ENCODE measurements around the gene SIGLEC9.
A peak's percentile ranks its signal among the peaks of the same experiment; 100 is the strongest.

SIGLEC9 gene

DNA sequence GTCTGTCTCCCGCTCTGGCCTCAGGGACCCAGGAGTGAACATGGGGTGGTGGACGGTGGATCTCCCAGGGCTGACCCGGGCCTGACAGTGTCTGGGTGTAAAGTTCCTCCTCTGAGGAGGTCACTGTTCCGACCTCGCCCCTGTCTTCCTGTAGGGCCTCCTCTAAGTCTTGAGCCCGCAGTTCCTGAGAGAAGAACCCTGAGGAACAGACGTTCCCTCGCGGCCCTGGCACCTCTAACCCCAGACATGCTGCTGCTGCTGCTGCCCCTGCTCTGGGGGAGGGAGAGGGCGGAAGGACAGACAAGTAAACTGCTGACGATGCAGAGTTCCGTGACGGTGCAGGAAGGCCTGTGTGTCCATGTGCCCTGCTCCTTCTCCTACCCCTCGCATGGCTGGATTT is at the start of gene SIGLEC9:
SIGLEC9 (plus strand) TSS at position 178 of the 400 bp plus-strand sequence; CDS start at position 247, 69 bp downstream.
- no peak for DNase-seq

DNA sequence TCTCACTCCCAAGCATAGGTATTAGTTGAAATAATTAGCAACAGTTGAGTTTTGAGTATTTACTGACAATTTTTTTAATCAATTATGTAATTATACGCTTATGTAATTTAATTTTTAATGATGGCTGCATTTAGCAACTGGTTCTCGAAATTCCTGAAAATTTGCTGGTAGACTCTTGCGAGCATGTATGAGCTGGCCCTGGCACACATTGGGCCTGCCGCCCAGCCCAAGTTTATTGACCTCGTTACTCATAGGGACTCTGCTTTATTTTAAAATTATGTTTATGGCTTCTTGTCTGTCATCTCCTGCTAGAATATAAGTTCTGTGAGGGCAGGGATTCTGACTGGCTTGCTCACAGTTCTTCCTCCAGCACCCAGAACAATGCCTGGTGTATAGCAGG is 48.7 kb upstream of the SIGLEC9 start:
- DNase-seq: no peak

DNA sequence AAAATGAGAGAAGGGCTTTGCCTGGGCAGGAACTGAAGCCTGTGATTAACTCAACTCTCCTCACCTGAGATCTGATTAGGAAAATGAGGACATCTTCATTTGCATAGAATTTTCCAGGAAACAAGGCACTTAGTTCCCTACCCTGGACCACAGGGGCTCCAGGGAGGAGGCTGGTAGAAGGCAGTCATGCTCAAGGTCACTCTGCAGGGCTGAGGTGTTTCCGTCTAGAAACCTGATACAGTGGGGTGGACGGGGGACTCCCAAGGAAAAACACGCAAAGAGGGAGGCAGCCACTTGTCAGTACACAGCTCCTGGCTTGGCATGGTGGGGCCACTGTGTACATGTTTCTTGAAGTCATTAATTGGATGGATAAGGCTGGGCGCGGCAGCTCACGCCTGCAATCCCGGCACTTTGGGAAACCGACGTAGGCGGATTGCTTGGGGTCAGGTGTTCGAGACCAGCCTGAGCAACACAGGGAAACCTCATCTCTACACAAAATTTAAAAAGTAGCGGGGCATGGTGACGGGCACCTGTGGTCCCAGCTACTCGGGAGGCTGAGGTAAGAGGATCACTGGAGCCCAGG is 48.0 kb upstream of the SIGLEC9 start:
- DNase-seq: no peak

DNA sequence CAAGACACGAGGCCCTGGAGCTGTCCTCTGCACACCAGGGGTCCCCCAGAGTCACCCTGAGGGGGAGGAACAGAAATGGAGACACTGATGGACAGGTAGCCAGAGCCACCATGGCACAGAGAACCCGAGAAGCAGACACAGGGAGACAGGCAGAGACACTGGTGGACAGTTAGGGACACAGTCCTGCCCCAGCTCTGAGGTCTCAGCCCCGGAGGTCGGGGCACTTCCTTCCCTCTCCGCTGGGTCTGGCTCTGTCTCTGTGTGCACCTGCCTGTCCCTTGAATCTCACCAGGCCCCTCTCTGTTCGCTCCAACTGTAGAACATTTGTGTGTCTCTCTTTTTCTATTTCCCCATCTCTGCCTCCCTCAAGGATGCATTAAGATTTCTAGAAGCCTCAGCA is 46.6 kb upstream of the SIGLEC9 start:
- no peak for DNase-seq

- no peak for DNase-seq
Observed at GRCh38 chr19:51078731-51079130, 46.0 kb upstream of the SIGLEC9 start.

- no peak for DNase-seq
Observed at GRCh38 chr19:51079481-51080110, 45.1 kb upstream of the SIGLEC9 start.

DNA sequence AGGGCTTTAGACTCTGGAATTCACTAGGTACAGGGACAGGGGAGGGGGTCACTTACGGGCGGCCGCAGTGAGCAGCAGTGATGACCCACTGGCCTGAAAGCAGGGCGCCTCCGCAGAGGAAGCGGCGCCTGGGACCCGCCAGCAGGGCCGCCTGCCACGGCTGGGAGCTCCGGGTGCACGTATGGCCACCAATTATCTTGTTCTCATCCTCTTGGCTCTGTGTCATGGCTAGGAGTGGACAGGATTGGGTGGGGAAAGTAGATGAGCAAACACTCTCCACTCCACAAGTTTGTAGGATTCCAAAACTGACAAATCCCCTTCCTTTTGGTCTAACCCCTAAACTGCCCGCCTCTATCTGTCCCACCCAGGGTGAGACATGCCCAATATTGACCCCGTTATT is 43.2 kb upstream of the SIGLEC9 start:
- no peak for DNase-seq

DNA sequence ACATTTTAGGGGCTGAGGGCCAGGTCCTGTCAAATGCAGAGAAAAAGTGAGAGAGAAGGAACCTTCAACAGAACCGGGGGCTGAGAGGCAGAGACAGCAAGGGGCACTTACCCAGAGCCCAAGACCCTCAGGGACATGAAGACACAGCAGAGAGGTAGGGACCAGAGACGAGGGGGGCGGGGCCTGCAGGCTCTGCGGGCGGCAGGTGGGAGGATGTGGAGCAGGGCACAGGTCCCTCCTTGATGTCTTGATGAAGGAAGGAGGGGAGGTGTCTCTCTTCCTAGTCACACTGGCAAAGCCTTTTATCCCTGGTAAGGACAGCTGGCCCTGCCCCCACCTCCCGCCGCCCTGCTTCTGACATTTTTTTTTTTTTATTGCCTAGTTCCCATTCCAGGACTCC is 42.1 kb upstream of the SIGLEC9 start, which contains the start of gene KLK14:
KLK14 (minus strand) TSS at position 277 of the 400 bp plus-strand sequence; CDS start at position 4, 273 bp downstream.
- no peak for DNase-seq

DNA sequence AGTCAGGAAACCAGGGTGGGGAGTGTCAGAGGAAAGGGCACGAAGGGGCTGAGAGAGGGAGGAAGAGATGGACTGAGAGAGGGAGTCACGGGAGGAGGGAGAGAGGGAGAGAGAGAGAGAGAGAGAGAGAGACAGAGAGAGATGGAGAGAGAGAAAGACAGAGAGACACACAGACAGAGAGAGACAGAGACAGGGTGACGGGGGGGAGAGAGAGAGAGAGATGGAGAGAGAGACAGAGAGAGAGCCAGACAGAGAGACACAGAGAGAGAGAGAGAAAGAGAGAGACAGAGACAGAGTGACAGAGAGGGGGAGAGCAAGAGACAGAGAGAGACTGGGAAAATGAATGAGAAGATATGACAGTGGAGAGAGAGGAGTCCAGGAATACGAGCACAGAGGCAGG is 41.5 kb upstream of the SIGLEC9 start:
- DNase-seq: no peak

DNA sequence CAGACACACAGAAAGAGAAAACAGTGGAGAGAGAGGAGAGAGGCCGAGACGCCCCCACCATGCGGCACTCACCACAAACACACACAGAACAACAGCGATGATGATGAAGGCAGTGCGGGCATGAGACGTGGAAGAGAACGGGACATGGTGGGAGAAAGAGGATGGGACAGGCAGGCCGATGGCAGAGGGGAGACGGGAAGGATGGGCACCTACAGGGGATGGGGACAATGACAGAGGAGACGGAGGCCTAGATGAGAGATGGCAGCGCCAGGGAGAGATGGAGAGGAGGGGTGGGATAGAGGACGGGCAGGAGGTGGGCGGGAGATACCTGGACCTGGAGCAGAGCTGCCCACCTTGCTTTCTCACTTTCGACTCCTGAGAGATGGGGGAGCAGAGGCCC is 40.9 kb upstream of the SIGLEC9 start:
- DNase-seq: no peak

DNA sequence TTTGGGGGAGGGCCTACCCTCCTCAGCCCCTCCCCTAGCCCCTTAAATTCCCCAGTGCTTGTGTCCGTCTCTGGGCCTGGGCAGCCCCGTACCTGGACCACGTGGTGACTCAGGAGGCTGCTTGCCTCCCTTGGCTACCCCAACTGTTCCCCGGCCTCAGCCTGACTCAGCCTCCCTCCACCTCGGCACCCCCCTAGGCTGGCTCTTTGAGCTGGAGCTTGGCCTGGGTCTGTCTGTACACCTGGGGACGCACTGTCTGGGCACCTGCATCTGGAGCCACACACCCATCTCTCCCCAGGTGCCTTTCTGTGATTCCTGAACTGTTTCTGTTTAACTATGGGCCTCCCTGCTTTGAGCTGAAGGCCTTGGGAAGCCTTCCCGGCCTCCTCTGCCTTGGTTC is 40.2 kb upstream of the SIGLEC9 start:
- no peak for DNase-seq

- peak; percentile 72 for DNase-seq
Observed at GRCh38 chr19:51086153-51086850, 38.4 kb upstream of the SIGLEC9 start.

- peak; percentile 54 for DNase-seq
Observed at GRCh38 chr19:51089786-51090185, 34.9 kb upstream of the SIGLEC9 start.

DNA sequence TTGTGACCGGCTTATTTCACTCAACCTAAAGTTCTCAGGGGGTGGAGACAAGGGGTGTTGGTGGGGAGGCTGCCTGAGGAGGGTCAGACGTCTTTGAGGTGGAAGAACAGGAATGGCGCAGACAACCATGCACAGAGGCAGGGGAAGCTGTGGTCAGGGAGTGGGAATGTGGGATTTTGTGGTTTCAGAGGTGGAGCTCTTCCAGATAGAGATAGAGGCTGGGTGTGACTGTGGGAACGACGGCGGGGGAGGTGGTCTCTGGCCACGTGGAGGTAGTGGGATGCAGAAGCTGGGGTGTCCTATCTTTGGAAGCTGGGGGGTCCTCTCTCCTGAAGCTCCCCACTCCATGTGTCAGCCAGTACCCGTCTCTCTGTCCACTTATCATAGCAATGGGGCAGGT is 34.2 kb upstream of the SIGLEC9 start:
- DNase-seq: no peak

DNA sequence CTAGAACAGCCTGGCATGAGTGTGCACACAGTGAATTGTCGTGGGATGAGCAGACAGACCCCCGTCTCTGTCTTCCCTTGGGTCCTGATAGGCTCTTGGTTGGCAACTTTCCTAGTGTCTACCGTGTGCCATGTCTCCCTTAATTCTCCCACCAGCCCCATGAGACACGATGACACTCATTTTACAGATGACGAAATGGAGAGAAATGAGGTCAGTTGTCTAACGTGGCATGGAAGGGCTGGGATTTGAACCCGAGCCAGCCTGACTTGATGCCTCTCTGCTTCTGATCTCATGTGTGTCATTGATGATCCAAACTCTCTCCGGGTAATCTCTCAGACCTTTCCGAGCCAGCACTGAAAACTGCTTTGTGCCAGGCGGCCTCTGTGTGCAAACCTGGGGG is 33.6 kb upstream of the SIGLEC9 start:
- no peak for DNase-seq

GRCh38 chr19:51091895-51092873 is 32.5 kb upstream of the SIGLEC9 start:
- DNase-seq: no peak

DNA sequence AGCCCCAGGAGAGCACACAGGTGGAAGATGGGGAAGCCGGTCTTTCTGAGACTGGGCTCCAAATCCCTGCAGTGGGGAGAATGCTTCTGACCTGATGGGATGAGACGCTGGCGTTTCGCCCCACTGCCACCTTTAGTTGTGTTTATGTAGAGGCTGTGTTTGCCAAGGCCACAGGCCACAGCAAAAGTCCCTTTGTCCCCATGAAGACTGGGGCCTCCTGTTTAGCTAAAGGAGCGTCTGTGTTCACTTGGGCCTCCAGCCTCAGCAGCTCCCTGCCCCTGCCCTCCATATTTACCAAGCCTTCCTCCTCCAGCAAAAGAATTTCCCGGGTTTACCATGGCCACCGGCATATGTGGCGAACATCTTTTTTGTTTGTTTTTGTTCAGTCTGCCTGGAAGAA is 31.6 kb upstream of the SIGLEC9 start:
- peak; percentile 18 for DNase-seq

GRCh38 chr19:51093510-51094345 is 31.0 kb upstream of the SIGLEC9 start:
- no peak for DNase-seq

GRCh38 chr19:51094696-51095279 is 29.9 kb upstream of the SIGLEC9 start:
- no peak for DNase-seq

DNA sequence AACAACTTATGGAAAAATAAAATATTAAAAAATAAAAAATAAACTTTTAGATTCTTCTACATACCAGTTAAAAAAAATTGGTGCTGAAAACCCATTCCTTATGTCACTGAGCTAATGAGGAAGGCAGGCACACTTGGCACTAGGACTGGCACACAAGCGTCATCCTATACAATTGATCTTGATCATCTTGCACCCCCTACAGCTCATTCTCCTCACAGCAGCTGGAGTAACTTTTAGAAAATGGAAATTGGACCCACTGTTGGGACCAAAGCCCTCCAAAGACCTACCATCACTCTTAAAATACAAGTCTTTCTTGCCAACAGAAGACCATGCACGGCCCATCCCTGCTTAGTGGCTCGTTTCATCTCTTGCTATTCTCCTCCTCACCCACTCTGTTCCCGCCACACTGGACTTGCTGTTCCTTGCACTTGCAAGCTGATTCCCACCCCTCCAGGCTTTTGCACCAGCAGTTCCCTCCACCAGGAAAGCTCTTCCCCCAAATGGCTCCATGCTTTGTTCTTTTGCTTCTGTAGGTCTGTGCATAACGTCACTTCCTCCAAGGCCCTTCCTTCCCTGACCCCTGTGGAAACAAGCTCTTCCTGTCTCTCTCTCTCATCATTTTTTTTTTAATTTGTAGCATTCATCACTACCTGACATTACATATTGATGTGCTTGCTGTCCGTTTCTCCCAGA is 28.1 kb upstream of the SIGLEC9 start:
- DNase-seq: peak; percentile 15

GRCh38 chr19:51097166-51097738 is 27.5 kb upstream of the SIGLEC9 start:
- DNase-seq: peak; percentile 7
